GM21367 (cell line): ENCODE results near the gene ANKS3.

Source experiments
- ATAC-seq: cut with Tn5 transposase; IDR thresholded peaks from one replicate; pipeline ENCODE4 v1.9.1; 2021; ENCODE audit not compliant: unreplicated experiment

ANKS3 gene

DNA sequence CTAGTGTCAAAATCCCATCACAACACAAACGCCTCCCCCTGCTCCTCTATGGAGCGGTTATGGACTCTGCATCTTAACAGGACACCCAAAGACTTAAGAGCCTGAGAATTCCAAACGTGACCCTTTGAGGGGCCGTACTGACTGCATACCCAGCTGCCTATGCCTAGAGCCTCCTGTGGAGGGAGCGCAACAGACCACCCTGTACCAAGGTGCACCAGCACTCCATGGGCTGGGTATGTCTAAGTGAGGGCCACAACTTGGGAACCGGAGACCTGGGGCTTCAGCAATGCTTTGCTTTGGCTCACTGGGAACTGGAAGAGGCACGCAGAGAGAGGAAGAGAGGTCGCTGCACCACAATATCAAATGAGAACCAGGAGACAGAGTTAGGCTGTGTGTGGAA, 5.4 kb downstream of the ANKS3 start:
- ATAC-seq: no peak

DNA sequence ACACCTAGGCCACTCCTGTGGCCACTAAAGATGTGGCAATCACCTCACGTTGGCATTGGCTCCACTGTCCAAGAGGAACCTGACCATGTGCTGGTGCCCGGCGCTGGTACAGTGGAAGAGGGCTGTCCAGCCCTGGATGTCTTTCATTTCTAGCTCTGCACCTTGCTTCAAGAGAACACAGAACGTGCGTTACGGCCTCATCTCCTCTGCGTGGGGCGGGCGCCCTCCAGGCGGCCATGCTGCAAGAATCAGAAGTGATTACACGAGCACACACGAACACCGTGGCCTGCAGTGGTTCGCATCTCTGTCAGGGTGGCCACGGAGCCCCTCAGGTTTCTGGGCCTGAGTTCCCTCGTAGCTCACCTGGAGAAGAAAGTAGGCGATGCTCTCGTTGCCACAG, 7.5 kb downstream of the ANKS3 start:
- ATAC-seq: no peak

DNA sequence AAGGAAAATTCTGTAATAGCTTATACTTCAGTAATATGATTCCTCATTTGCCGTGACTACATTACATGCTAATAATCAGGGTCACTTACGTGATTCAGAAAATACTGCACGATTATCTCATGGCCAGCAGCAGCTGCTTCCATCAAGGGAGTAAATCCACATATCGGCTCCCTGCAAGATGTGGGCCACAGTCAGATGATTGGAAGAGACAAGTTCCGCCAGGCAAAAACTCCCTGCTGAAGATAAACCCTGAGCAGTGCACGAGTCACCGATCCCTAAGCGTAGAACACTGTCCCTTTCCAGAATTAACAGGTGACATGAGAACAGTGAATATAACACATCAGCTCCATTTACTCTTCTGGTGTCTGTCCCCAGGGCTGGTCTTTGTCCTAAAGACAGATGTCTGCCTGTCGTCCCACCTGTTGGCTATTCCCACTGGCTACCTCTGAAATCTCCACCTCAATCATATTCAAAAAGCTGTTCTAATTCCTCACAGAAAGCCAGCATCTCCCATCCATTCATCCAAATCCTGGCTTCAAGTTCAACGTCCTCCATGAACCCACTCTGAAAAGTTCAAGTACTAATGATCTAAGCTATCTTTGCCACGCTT, 9.3 kb downstream of the ANKS3 start:
- no peak for ATAC-seq

DNA sequence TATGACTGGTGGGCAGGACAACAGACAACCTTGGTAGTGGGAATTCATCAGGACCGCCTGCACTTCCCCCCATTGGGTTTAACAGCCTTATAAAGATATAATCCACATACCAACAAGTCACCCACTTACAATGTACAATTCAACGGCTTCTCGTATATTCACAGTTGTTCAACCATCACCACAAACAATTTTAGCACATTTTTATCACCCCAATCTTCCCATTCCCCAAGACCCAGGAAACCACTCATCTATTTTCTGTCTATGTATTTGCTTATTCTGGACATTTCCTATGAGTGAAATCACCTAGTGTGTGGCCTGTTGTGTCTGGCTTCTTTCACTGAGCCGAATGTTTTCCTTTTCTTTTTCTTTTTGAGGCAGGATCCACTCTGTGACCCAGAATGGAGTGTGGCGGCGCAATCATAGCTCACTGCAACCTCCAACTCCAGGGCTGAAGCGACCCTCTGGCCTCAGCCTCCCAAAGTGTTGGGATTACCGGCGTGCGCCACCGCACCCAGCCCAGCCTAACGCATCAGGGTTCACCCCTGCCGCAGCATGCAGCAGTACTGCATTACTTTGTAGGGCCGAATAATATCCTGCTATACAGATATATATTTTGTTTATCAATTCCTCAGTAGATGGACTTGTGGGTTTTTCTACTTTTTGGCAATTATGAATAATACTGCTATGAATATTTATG, 10.9 kb downstream of the ANKS3 start:
- no peak for ATAC-seq

DNA sequence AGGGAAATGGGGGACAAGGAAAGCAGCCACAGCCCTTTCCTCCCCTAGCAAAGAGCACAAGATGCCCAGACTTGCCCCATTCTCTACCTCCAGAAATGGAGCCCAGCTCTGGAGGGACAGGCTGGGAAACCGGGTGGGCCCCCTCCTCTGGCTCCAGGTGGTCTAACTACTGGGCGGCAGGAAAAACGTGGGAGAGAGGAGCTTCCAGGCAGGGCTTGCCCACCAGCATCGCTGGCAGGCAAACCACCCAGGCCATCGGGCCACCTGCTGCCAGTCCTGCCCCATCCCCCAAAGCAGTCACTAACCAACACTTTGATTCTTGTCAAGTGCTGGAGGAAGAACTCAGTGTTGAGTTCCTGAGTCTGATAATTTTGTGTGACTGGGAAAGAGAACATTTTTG, 15.6 kb downstream of the ANKS3 start:
- no peak for ATAC-seq

DNA sequence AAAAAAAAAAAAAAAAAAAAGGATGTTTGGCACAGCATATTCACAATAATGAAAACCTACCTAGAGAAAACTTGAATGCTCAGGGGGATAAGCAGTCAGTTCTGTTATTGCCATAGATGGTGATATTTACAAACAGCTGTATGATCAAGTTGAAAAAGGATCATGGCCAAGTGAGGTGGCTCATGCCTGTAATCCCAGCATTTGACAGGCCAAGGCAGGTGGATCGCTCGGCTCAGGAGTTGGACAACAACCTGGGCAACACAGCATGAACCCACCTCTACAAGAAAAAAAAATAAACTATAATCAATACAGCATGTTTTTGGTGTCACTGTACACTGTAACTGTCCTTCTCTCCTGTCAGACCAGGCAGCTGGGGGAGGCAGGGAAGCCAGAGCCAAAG, 19.1 kb downstream of the ANKS3 start:
- ATAC-seq: no peak

DNA sequence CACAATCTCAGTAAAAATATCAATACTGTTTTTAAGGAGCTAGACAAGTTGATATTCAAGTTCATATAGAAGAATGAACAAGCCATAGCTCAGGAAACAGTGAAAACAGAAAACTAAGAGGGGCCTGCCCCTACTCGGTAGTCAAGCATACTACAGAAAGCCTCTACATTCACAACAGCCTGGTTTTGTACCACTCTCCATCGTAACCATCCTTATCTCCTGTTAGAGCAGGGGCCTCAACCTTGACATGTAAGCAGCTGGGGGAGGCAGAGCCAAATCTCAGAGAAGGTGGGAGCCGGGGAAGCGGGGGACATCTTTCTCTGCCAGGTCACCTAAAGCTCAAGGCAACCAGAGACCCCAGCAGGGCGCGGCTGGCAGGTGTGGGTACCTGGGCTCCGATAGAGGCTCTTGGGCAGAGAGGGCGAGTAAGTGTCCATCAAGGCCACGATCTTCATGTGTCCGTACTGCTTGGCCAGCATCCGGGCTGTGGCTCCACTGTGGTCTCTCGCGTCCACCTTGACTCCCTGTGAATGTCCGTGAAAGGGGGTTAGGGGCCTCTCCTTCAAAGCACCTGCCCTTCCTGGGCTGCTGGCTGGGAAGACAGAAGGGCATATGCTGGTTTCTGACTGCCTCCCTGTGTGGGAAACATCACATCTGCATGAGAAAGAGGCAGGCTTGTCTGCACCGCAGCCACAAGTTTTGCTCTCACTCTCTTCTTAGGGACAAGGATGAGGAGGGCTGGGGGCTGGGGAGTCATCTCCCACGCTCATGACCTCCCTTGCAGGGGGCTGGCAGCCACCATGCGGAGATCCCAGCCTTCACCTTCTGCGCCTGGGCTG, 20.2 kb downstream of the ANKS3 start:
- ATAC-seq: no peak

DNA sequence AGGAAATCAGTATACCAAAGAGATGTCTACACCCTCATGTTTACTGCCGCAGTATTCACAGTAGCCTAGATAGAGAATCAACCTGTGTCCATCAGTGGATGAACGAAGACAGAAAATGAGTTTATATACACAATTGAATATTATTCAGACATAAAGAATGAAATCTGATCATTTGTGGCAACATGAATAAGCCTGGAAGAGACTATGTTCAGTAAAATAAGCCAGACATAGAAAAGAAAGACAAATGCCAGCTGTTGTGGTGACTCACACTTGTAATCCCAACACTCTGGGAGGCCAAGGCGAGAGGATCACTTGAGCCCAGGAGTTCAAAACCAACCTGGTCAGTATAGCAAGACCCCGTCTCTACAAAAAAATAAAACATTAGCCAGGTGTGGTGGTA, 24.6 kb downstream of the ANKS3 start:
- ATAC-seq: no peak

DNA sequence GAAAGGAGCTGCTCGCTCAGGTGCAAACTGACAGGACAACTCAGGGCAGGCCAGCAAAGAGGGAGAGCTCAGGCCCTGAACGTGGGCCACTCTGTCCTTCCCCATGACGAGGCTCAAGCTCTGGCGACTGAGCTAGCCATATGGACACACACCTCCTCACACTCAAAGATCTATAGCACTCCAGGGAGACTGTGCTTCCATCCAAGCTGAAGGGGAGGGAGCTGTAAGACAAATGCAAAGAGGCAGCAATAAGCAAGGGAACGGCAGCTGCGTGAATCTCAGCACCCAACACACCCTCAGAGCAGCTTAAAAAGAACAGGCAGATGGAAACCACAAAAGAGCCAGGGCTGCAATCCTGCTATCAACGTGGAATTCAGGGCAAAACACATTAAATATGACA, 27.2 kb downstream of the ANKS3 start:
- no peak for ATAC-seq

DNA sequence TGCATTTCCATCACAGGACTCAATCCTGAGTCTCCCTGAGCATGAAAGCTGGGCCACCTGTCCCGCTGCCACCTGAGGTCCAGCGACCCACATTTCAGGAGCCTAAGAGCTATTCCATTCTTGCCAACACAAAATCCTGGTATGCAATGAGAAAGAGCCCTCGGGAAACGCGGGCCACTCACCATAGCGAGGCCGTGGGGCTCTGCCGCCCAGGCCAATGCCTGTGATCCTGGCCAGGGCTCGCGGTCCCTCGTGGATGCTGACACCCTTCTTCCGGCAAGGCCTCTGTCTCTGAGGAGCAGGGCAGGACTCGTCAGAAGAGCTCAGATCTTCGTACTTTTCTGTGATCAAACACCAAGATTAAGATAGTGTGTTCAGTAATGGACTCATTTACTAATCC, 29.2 kb downstream of the ANKS3 start:
- ATAC-seq: no peak

DNA sequence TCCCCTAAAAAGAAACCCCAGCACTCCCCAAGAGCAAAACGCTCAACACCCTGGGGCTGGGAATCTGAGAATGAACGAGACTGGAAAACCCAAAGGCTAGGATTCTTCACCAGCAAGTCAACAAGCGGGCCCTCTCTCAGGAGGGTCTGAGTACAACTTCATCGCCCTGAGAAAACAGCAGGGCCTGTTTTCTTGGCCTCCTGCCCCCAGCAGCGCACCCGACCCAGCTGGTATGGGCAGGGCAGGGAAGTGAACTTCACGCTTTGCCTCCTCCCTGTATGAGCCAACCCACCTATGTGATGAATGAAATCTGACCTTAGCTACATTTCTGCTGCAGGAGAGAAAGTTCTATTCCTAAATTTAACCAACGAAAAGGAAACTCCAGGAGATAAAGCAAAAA, 29.6 kb downstream of the ANKS3 start:
- ATAC-seq: no peak

DNA sequence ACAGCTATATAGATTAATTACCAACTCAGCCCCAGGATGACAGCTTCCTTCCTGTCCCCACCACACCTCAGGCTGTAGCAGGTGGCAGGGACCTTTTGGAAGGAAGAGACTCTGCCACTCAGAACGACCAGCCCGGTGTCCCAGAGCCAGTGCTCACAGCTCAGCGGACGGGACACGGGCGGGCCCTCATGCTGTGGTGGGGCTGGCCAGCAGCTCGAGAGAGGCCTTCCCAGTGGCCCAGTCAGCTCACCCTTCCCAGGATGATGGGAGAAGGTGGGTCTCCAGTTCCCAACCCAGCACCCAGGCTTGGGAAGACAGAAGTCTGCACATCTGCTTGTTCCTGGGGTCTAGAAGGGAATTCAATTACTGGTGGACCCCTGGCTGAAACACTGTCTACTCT, 30.2 kb downstream of the ANKS3 start:
- ATAC-seq: no peak

DNA sequence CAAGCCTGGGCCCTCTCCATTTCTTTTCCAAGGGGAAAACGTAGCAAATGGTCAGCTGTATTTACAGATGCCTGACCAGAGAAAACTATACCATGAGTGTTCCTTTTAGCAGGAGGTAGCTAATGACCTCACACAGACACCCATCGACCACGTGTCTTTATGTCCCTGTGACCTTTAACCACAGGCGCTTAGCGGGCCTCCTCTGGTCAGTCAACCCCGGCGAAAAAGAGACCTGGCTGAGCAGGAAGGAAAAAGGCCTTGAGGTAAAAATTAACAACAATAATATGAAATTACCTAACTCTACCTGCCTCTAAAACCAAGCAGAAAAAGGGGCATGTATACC, 31.6 kb downstream of the ANKS3 start:
- ATAC-seq: no peak

DNA sequence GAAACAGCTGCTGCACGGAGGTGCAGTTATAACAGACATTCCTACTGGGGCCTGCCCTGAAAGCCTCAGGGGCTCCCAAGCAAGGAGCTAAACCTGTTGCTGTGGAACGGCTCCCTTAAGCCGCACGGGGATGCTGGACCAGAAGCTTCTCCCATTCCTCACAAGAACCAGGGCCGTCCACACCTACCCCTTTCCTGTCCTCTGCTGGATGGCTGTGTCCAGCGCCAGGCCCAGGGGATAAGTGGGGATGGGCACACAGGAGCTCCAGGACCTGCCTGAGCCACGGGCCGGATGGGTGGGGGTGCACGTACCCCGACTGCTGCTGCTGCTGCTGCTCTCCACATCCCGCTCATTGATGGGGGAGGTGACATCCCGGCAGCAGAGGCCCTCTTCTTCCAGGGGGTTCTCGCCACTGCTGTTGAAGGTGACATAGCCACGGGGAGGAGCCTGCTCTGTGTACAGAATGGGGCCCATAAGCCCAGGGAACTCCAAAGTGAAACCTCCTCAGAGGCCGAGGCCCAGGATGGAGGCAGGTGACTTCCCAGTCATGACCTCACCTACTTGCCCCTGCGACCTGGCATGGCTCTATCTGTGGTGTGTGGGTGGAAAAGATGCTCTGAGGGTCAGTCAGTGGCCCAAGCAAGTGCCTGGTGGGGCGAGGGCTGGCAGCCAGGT, 32.1 kb downstream of the ANKS3 start:
- ATAC-seq: no peak

DNA sequence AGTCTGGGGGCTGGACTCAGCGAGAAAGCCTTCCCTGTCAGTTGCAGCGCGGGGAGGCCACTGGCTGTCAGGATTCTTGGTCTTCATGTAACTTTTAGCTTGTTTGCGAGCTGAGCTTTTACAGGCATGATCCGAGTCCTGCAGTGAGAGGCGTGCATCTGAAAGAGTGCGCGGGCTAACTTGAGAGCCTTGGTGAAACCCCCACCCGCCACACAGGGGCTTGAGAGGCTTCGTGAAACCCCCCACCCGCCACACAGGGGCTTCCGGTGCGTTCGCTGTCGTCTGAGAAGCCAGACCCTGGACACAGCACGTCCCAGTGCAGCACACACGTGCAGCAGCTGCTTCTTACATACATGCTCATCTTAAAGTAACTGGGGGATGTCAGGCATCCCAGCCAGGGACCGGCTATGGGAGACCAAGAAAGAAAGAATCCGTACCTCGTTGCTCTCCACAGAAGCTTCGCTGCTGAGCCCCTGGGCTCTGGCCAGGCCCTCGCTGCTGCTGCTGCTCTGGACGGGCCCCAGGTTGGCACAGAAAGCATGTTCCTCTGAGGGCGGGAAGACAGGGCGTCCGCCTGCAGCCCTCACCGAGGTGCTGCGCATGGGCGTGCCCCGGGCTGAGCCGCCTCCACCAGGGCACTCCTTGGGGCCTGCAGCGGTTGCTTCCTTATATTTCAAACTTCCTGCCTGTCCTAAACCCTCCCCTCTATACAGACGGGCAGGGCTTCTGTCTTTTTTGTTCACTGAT, 32.9 kb downstream of the ANKS3 start:
- ATAC-seq: no peak

DNA sequence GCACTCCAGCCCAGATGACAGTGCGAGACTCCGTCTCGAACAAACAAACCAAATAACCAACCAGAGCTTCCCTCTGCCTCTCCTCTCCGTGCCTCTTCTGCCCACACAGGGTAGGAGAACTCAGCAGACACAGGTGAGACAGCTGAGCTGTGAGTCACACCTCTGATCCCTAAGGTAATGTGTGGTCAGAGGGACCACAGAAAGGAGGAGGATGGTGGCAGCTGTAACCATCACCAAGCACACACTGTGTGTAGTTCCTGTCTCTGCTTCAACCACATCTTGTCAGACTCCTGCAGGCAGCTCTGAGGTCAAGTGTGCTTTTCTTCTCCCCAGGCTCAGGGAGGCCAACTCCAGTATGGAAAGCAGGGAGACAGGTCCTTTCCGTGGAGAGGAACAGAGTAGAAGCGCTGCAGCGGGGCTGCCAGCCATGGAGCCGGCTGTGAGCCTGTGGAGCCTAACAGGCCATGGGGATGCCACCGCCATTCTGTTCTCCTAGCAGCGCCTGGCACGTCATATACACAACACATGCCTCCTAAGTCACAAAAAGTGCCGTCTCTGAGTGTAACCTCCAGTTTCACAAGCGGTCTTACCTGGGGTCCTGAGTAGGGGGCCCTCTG, 33.6 kb downstream of the ANKS3 start:
- ATAC-seq: no peak

DNA sequence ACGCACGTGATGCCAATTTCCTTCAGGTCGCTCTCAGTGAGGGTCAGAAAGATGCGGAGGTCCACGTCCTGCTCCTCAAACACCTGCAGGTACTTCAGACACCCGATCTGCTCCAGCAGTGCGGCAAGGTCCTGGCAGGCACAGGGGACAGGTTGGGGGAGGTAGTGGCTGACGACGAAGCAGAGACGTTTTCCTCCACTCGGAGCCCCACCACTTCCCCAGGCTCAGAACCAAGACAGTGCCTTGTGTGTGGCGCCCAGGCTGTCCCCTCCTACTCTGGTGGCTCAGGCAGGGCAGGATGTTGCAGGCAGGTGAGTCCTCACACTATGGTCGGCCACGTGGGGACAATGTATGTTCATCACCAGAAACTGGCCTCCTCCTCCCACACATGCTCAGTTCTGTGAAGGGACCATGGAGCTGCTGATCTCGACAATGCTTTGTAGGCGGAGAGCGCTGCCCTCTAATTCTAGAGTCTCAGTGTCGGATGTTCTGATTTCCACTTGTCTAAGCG, 35.0 kb downstream of the ANKS3 start:
- no peak for ATAC-seq

DNA sequence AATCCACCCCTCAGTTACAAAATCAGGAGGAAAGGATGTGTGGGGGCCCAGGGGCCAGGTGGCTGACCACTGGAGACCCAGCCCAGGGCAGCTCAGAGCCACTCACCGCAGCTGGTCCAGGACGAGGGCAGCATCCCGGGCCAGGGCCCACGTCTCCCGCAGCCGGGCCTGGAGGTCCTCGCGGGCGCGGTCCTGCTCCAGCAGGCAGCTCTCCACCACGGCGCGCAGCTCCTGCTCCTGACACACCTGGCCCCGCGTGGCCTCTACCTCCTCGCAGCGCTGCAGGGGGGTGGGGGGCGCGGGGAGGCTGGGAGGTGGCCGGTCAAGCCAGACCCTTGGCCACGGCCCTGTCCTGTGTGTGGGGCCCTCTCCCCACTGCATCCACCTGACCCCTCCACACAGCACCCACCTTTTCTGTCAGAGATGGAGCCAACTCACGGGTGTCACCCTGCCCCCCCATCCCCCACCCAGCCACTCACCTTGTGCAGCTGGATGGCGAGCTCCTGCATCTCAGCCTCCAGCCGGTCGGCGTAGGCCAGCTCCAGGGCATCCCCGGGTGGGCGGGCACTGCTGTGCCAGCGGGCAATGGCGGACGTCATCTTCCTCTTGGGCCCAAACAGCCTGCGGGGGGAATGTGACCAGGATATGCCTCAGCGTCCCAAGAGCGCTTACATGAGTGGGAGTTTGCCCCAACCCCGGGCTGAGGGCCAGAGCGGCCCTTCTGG, 35.6 kb downstream of the ANKS3 start:
- ATAC-seq: no peak

DNA sequence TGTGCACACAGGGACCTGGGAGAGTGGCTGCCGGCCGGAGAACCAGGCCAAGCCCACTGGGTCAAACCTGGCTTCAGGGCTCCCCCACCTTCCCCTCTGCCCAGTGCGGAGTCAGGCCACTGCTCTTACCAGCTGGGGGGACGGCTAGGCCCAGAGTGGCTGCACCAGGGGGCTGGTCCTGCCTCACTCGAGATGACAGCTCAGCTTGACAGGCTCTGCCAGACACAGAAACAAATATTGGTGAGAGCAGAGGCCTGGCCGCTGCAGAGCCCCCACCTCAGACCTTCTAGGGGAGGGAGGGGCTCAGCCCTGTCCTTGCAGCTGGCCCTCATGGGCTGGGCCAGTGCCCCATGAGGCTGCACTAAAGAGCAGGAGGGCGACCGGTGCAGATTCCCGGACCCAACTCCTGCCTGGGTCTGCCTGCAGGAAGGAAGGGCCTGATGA, 36.2 kb downstream of the ANKS3 start:
- ATAC-seq: no peak
